NCI-H146 treated with DMSO at 0.1 percent for 48 hours (cell line): ENCODE data around the gene HLA-DQB1.
"Not testable (repeated sequence)": the region's sequence is repeated elsewhere in the genome, so short reads cannot be mapped to it uniquely, and the experiment has no call there.

Source experiments
- DNase-seq: peaks from one replicate; lab custom pipeline; 2025; ENCODE audit not compliant: unreplicated experiment; lab: John Stamatoyannopoulos, UW

HLA-DQB1 gene

GRCh38 chr6:32662836-32663235 is 3.6 kb downstream of the HLA-DQB1 start:
- DNase-seq, result no peak

GRCh38 chr6:32662099-32662498 is 4.4 kb downstream of the HLA-DQB1 start:
- no peak for DNase-seq

GRCh38 chr6:32659856-32660595 is 6.4 kb downstream of the HLA-DQB1 start:
- no peak for DNase-seq

GRCh38 chr6:32658268-32658897 is 8.1 kb downstream of the HLA-DQB1 start:
- no peak for DNase-seq

GRCh38 chr6:32657819-32658218 is 8.6 kb downstream of the HLA-DQB1 start:
- not testable (repeated sequence) for DNase-seq

GRCh38 chr6:32657329-32657728 is 9.1 kb downstream of the HLA-DQB1 start:
- DNase-seq, result not testable (repeated sequence)

- no peak for DNase-seq
Measured at GRCh38 chr6:32655203-32655710, 11.2 kb downstream of the HLA-DQB1 start.

- no peak for DNase-seq
Measured at GRCh38 chr6:32645047-32645703, 21.3 kb downstream of the HLA-DQB1 start.

- no peak for DNase-seq
Measured at GRCh38 chr6:32643904-32644303, 22.6 kb downstream of the HLA-DQB1 start.

- DNase-seq, result no peak
Measured at GRCh38 chr6:32642720-32643106, 23.7 kb downstream of the HLA-DQB1 start.

GRCh38 chr6:32641785-32642719 is 24.4 kb downstream of the HLA-DQB1 start:
- not testable (repeated sequence) for DNase-seq

- no peak for DNase-seq
Measured at GRCh38 chr6:32641122-32641521, 25.3 kb downstream of the HLA-DQB1 start.

- DNase-seq, result no peak
Measured at GRCh38 chr6:32639440-32640394, 26.7 kb downstream of the HLA-DQB1 start.

GRCh38 chr6:32638532-32639219 is 27.8 kb downstream of the HLA-DQB1 start:
- no peak for DNase-seq

GRCh38 chr6:32637883-32638282 is 28.6 kb downstream of the HLA-DQB1 start:
- DNase-seq, result no peak

- no peak for DNase-seq
Measured at GRCh38 chr6:32637219-32637880, 29.1 kb downstream of the HLA-DQB1 start, which contains the start of gene HLA-DQA1. TSS of gene HLA-DQA1 (plus strand) at chr6:32637406. CDS start at chr6:32637459, 53 bp downstream.

GRCh38 chr6:32635526-32636123 is 30.8 kb downstream of the HLA-DQB1 start:
- DNase-seq, result no peak

- DNase-seq, result not testable (repeated sequence)
Measured at GRCh38 chr6:32629793-32630192, 36.7 kb downstream of the HLA-DQB1 start.
